MM.1S (cell line): ENCODE data around the gene LZTS3.

Experiments used
- DNase-seq: peaks from one replicate; pipeline ENCODE4 v3.0.0-alpha.2; 2015
- H2AFZ ChIP-seq: fragments of 300-600 bp; sonication (generic); 2 replicates; pipeline ENCODE4 v1.6.0; 2016; ENCODE audit warnings: antibody characterized with exemption, low read length
- H3F3A ChIP-seq: fragments of 300-600 bp; sonication (generic); 2 replicates; pipeline ENCODE4 v1.6.1; 2016; ENCODE audit warnings: mild to moderate bottlenecking, antibody characterized with exemption, low read length, moderate library complexity, mixed read lengths; ENCODE audit not compliant: insufficient read depth
- H3K27ac ChIP-seq: fragments of 300-600 bp; sonication (generic); 2 replicates; pipeline ENCODE4 v1.5.1; 2016; ENCODE audit warnings: mild to moderate bottlenecking, low read length
- H3K27me3 ChIP-seq: fragments of 300-600 bp; sonication (generic); replicated peaks from 2 replicates; pipeline ENCODE4 v1.6.0; 2016; ENCODE audit warnings: low read length; ENCODE audit not compliant: insufficient read depth
- H3K36me3 ChIP-seq: fragments of 300-600 bp; sonication (generic); replicated peaks from 2 replicates; pipeline ENCODE4 v1.6.1; 2016; ENCODE audit warnings: mild to moderate bottlenecking, low read length, mixed read lengths; ENCODE audit not compliant: insufficient read depth
- H3K4me1 ChIP-seq: fragments of 300-600 bp; sonication (generic); 2 replicates; pipeline ENCODE4 v1.6.1; 2016; ENCODE audit warnings: low read length, mixed read lengths
- H3K4me2 ChIP-seq: fragments of 300-600 bp; sonication (generic); 2 replicates; pipeline ENCODE4 v1.6.0; 2016; ENCODE audit warnings: low read depth, low read length
- H3K4me3 ChIP-seq: fragments of 300-600 bp; sonication (generic); 2 replicates; pipeline ENCODE4 v1.5.1; 2016; ENCODE audit warnings: low read length, mixed read lengths
- H3K79me2 ChIP-seq: fragments of 300-600 bp; sonication (generic); 2 replicates; pipeline ENCODE4 v1.6.1; 2016; ENCODE audit warnings: mixed run types, low read length, mixed read lengths
- H3K9ac ChIP-seq: fragments of 300-600 bp; sonication (generic); 2 replicates; pipeline ENCODE4 v1.6.1; 2016; ENCODE audit warnings: low read length, mixed read lengths
- H3K9me2 ChIP-seq: fragments of 300-600 bp; sonication (generic); replicated peaks from 2 replicates; pipeline ENCODE4 v1.6.1; 2016; ENCODE audit warnings: mild to moderate bottlenecking, low read length, mixed read lengths; ENCODE audit not compliant: insufficient read depth
- H3K9me3 ChIP-seq: fragments of 300-600 bp; sonication (generic); replicated peaks from 2 replicates; pipeline ENCODE4 v1.6.1; 2016; ENCODE audit warnings: mild to moderate bottlenecking, low read length, mixed read lengths; ENCODE audit not compliant: insufficient read depth
- H4K20me1 ChIP-seq: fragments of 300-600 bp; sonication (generic); 2 replicates; pipeline ENCODE4 v1.6.1; 2016; ENCODE audit warnings: mild to moderate bottlenecking, low read length, moderate library complexity, mixed read lengths; ENCODE audit not compliant: insufficient read depth
- CTCF ChIP-seq: fragments of 300-600 bp; sonication (generic); IDR thresholded peaks from 2 replicates; pipeline ENCODE4 v1.5.1; 2016; ENCODE audit warnings: antibody characterized with exemption, low read length, mixed read lengths
- EZH2 ChIP-seq: fragments of 300-600 bp; sonication (generic); optimal IDR thresholded peaks from 2 replicates; pipeline ENCODE3; 2017; ENCODE audit warnings: low read depth, mild to moderate bottlenecking, antibody characterized with exemption, low read length, mixed read lengths
- EZH2phosphoT487 ChIP-seq: fragments of 300-600 bp; sonication (generic); IDR thresholded peaks from 2 replicates; pipeline ENCODE4 v1.6.1; 2018; ENCODE audit warnings: antibody characterized with exemption, low read length

Gene LZTS3

GRCh38 chr20:3209257-3209945, 36.1 kb upstream of the LZTS3 start, which contains the start of gene ITPA:
Gene ITPA, plus strand, starts transcription at chr20:3209498. Its CDS starts 54 bp downstream, at chr20:3209552.
- no peaks in the 10 kb centered on the region for H4K20me1 ChIP-seq
- H3K27me3 ChIP-seq, result no peaks in the 10 kb centered on the region
- peak within 1 kb of the TSS; percentile 64 for H3K9ac ChIP-seq
- H3K27ac ChIP-seq, result no peak within 1 kb of the TSS
- H3K4me3 ChIP-seq, result peak within 1 kb of the TSS; percentile 76
- TF ChIP-seq EZH2, result no peak
- TF ChIP-seq EZH2phosphoT487, result no peak
- no peak for TF ChIP-seq CTCF
- no peaks in the 10 kb centered on the region for H3K9me2 ChIP-seq
- H3F3A ChIP-seq, result no peaks in the 10 kb centered on the region
- peak within 1 kb of the TSS; percentile 74 for H2AFZ ChIP-seq
- peaks cover 5% of the 10 kb centered on the region; the same call in 1 of the 2 replicates for H3K4me1 ChIP-seq
- DNase-seq, result peak; percentile 52
- H3K9me3 ChIP-seq, result no peaks in the 10 kb centered on the region
- H3K4me2 ChIP-seq, result peak within 1 kb of the TSS; percentile 76
- no peaks in the 10 kb centered on the region for H3K36me3 ChIP-seq
- H3K79me2 ChIP-seq, result peaks cover 29% of the 10 kb centered on the region

GRCh38 chr20:3208786-3209256, 35.5 kb upstream of the LZTS3 start:
- DNase-seq, result no peak
- peaks cover 35% of the 10 kb centered on the region for H3K79me2 ChIP-seq
- H3K9ac ChIP-seq, result peak overlapping the region; percentile 64
- H3F3A ChIP-seq, result no peaks in the 10 kb centered on the region
- peak overlapping the region; percentile 74 for H2AFZ ChIP-seq
- peaks cover 5% of the 10 kb centered on the region; the same call in 1 of the 2 replicates for H3K4me1 ChIP-seq
- TF ChIP-seq EZH2phosphoT487 (no peak), CTCF (no peak), EZH2 (no peak)
- H3K4me3 ChIP-seq, result peak overlapping the region; percentile 76
- no peaks in the 10 kb centered on the region for H4K20me1 ChIP-seq
- H3K9me3 ChIP-seq, result no peaks in the 10 kb centered on the region
- H3K27me3 ChIP-seq, result no peaks in the 10 kb centered on the region
- peak overlapping the region; percentile 76 for H3K4me2 ChIP-seq
- no peaks in the 10 kb centered on the region for H3K36me3 ChIP-seq
- no peak overlapping the region for H3K27ac ChIP-seq
- H3K9me2 ChIP-seq, result no peaks in the 10 kb centered on the region

- Histone ChIP-seq H3K4me1 (0 out of 2 replicates have a peak, but pooled peaks cover 6% of the 10 kb centered on the region), H3K79me2 (peaks cover 26% of the 10 kb centered on the region), H3K9me2 (no peaks in the 10 kb centered on the region), H3K9ac (peak within 1 kb of the TSS; percentile 93), H3F3A (no peaks in the 10 kb centered on the region), H3K4me3 (peak within 1 kb of the TSS; percentile 95), H4K20me1 (no peaks in the 10 kb centered on the region), H3K4me2 (peak within 1 kb of the TSS; percentile 98), H3K9me3 (no peaks in the 10 kb centered on the region), H3K27me3 (no peaks in the 10 kb centered on the region), H2AFZ (peak within 1 kb of the TSS; percentile 85), H3K36me3 (peaks cover 1% of the 10 kb centered on the region; the same call in 1 of the 2 replicates), H3K27ac (peak within 1 kb of the TSS; percentile 69; the same call in 1 of the 2 replicates)
- TF ChIP-seq CTCF (no peak), EZH2phosphoT487 (no peak), EZH2 (no peak)
- DNase-seq, result peak; percentile 87
Observed at GRCh38 chr20:3204124-3204794, 30.9 kb upstream of the LZTS3 start, which contains the start of gene DDRGK1. Gene DDRGK1, minus strand, starts transcription at chr20:3204682. Its CDS starts 55 bp downstream, at chr20:3204627.
